Measurements from ENCODE around the gene MORN5.

- TF ChIP-seq, protein P1, sequence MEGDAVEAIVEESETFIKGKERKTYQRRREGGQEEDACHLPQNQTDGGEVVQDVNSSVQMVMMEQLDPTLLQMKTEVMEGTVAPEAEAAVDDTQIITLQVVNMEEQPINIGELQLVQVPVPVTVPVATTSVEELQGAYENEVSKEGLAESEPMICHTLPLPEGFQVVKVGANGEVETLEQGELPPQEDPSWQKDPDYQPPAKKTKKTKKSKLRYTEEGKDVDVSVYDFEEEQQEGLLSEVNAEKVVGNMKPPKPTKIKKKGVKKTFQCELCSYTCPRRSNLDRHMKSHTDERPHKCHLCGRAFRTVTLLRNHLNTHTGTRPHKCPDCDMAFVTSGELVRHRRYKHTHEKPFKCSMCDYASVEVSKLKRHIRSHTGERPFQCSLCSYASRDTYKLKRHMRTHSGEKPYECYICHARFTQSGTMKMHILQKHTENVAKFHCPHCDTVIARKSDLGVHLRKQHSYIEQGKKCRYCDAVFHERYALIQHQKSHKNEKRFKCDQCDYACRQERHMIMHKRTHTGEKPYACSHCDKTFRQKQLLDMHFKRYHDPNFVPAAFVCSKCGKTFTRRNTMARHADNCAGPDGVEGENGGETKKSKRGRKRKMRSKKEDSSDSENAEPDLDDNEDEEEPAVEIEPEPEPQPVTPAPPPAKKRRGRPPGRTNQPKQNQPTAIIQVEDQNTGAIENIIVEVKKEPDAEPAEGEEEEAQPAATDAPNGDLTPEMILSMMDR (IDR thresholded peaks at IDR 0.05) = no peak
- TF ChIP-seq POLR2A (IDR thresholded peaks at IDR 0.05) (no peak), POLR2AphosphoS5 (IDR thresholded peaks at IDR 0.05) (no peak), EP300 (IDR thresholded peaks at IDR 0.05) (no peak)
Measured at GRCh38 chr9:122173670-122174069, 14.0 kb downstream of the MORN5 start.
